SJSA1 (cell line): ENCODE measurements around the gene IPO4. TPM values are rescaled to one million over a fixed set of nuclear protein-coding genes. Genes with fewer than 3 reads are reported as not detected.
"Not testable (repeated sequence)": the region's sequence is repeated elsewhere in the genome, so short reads cannot be mapped to it uniquely, and the experiment has no call there.

ENCODE experiments used
- DNase-seq, 2 experiments: peaks; one replicate each; pipeline ENCODE4 v3.0.0-alpha.2; 2015 to 2020; ENCODE audit warnings: low spot score in 2 of 2, low read depth in 1 of 2
- H3K27ac ChIP-seq: fragments of 250-450 bp; sonication (Bioruptor Pico); 2 replicates; pipeline ENCODE4 v1.5.1; 2020; ENCODE audit warnings: mild to moderate bottlenecking, moderate library complexity
- H3K27me3 ChIP-seq: fragments of 250-450 bp; sonication (Bioruptor Pico); replicated peaks from 2 replicates; pipeline ENCODE4 v1.5.1; 2020; ENCODE audit warnings: mild to moderate bottlenecking, moderate library complexity
- H3K36me3 ChIP-seq: fragments of 250-450 bp; sonication (Bioruptor Pico); 2 replicates; pipeline ENCODE4 v1.5.1; 2020; ENCODE audit warnings: mild to moderate bottlenecking
- H3K4me1 ChIP-seq: fragments of 250-450 bp; sonication (Bioruptor Pico); replicated peaks from 2 replicates; pipeline ENCODE4 v1.6.1; 2021; ENCODE audit warnings: mild to moderate bottlenecking
- H3K4me3 ChIP-seq: fragments of 250-450 bp; sonication (Bioruptor Pico); 2 replicates; pipeline ENCODE4 v1.5.1; 2020; ENCODE audit warnings: mild to moderate bottlenecking
- H3K9me3 ChIP-seq: fragments of 250-450 bp; sonication (Bioruptor Pico); replicated peaks from 2 replicates; pipeline ENCODE4 v1.5.1; 2020; ENCODE audit warnings: mild to moderate bottlenecking
- total RNA-seq: library from RNA; depleted of rRNA; stranded (reverse); fragments of >200 nt; shearing (Covaris generic); gene quantifications from 2 replicates; pipeline ENCODE4 v1.2.3, GENCODE V29; 2014

The IPO4 gene
- total RNA-seq, 1 experiment from 2014 or later, result 25.1 TPM

DNA sequence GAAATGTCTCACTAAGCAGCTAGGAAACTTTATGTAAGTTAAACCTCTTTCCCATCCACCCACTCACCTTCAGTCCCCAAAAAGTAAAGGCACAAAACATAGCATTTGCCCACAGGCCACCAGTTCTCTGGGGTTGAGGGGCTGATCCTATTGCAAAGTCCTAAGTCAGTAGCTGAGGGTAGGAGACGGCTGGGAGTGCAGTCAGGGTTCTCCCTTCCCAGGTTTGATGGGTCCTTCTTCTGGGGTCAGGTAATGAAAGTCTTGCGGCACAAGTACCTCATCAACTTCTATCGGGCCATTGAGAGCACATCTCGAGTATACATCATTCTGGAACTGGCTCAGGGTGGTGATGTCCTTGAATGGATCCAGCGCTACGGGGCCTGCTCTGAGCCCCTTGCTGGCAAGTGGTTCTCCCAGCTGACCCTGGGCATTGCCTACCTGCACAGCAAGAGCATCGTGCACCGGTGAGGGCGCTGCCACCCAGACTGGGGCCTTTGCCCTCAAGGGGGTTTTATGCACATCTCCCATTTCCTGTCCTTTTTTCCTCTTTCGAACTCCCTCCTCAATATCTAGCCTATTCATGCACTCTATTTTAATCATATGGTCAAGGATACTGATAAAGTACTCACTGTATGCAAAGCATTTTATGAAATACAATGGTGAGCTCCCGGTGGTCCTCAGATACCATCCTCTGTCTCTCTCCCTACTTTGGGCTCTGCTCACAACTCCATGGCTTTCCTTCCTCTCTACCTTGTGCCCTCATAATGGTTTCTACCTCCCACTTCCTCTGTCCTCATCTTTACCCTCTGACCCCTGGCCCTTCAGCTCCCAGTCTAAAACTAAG, 17.9 kb upstream of the IPO4 start:
- Histone ChIP-seq H3K9me3 (no peaks in the 10 kb centered on the region), H3K36me3 (peaks cover 50% of the 10 kb centered on the region), H3K4me1 (no peaks in the 10 kb centered on the region), H3K27me3 (no peaks in the 10 kb centered on the region), H3K27ac (no peak overlapping the region), H3K4me3 (no peak overlapping the region)
- DNase-seq, result no peak

DNA sequence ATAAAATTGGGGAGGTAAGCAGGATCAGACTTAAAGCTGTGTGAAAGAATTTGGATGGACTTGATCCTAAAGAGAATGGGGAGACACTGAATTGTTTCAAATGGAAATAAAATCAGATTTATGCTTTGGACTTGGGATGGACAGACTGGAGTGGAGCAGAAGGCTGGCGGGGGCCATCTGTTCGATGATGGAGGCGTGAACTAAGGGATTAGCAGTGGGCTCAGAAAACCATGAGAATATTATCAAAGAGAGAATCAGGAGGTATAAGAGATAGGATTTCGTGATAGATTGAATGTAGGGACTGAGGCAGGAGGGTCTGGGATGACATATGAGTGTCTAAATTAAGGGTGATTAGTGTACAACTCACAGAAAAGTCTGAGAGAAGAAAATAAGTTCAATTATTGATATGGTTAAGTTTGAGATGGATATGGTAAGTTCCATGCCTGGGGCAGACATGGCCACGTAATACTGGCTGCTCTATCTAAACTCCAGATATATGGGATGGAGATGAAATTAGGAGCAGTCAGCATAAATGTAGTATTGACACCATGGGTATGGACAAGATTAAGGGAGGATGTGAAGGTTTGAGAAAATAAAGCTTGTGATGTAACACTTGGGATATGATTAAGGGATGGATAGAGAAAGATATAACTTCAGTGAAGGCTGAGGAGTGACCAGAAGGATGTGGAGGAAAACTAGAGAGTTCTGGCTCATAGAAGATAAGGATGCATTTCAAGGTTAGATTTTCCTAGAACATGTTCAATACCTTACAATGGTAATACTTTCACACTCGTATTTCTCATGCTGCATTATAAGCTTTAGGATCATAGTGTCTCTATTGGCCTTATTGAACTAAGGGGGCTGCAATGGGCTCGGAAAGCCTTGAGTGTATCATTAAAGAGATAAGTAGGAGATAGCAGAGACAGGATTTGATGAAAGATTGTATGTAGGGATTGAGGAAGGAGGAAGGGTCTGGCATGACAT, 15.8 kb upstream of the IPO4 start:
- Histone ChIP-seq H3K27me3 (no peaks in the 10 kb centered on the region), H3K4me1 (no peaks in the 10 kb centered on the region), H3K36me3 (peaks cover 30% of the 10 kb centered on the region), H3K4me3 (no peak overlapping the region), H3K27ac (no peak overlapping the region), H3K9me3 (no peaks in the 10 kb centered on the region)
- no peak for DNase-seq

DNA sequence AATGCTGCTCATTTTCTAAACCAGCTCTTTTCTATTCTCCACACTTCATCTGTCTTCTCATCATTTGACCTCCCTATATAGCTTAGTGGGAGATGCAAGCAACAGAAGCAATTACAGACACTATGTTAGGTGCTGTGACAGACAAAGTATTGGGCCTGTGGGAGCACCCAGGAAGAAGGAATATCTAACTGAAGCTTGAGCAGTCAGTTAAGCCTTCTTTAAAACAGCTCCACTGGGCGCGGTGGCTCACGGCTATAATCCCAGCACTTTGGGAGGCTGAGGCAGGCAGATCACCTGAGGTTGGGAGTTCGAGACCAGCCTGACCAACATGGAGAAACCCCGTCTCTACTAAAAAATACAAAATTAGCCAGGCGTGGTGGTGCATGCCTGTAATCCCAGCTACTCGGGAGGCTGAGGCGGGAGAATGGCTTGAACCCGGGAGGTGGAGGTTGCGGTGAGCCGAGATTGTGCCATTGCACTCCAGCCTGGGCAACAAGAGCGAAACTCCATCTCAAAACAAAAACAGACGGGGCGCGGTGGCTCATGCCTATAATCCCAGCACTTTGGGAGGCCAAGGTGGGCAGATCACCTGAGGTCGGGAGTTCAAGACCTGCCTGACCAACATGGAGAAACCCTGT, 14.8 kb upstream of the IPO4 start:
- H3K36me3 ChIP-seq, result peaks cover 27% of the 10 kb centered on the region
- not testable (repeated sequence) for H3K4me1 ChIP-seq, H3K9me3 ChIP-seq, H3K27me3 ChIP-seq, DNase-seq, H3K27ac ChIP-seq, H3K4me3 ChIP-seq

DNA sequence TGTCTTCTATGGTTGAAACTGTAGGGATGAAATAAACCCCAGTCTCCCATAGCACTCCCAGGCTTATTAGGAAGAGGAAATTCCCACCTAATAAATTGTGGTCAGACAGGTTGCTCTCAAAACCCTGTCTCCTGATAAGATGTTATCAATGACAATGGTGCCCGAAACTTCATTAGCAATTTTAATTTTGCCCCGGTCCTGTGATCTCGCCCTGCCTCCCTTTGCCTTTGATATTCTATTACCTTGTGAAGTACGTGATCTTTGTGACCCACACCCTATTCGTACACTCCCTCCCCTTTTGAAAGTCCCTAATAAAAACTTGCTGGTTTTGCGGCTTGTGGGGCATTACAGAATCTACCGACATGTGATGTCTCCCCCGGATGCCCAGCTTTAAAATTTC, 13.9 kb upstream of the IPO4 start:
- H3K4me3 ChIP-seq, H3K4me1 ChIP-seq, H3K27ac ChIP-seq, DNase-seq, H3K9me3 ChIP-seq, H3K27me3 ChIP-seq: not testable (repeated sequence)
- H3K36me3 ChIP-seq, result peaks cover 18% of the 10 kb centered on the region

DNA sequence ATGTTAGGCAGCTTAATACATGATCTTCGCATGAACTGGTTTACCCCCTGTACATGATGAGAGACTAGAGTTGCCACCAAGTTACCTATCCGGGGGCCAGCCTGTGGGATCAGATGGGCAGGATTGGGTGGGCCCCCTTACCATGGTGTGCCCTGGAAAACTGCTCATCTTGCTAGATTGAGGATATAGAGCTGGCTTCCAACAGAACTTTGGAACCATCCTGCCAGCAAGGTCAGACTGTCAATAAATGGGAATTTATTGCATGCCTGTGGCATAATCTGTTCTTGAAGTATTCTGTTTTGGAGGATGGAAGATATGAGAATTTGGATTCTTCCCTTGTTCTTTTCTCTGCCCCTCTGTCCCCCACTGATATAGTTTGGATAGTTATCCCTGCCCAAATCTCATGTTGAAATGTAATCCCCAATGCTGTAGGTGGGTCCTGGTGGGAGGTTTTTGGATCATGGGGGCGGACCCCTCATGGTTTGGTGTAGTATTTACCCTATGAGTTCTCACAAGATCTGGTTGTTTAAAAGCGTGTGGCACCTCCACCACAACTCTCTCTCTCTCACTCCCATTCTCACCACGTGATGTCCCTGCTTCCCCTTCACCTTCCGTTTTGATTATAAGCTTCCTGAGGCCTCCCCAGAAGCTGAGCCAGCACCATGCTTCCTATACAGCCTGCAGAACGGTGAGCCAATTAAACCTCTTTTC, 10.4 kb upstream of the IPO4 start:
- no peak overlapping the region for H3K4me3 ChIP-seq
- no peaks in the 10 kb centered on the region; the same call in 1 of the 2 replicates for H3K9me3 ChIP-seq
- H3K27ac ChIP-seq, result no peak overlapping the region
- no peak for DNase-seq
- H3K27me3 ChIP-seq, result no peaks in the 10 kb centered on the region
- peaks cover 19% of the 10 kb centered on the region for H3K36me3 ChIP-seq
- peaks cover 20% of the 10 kb centered on the region for H3K4me1 ChIP-seq

DNA sequence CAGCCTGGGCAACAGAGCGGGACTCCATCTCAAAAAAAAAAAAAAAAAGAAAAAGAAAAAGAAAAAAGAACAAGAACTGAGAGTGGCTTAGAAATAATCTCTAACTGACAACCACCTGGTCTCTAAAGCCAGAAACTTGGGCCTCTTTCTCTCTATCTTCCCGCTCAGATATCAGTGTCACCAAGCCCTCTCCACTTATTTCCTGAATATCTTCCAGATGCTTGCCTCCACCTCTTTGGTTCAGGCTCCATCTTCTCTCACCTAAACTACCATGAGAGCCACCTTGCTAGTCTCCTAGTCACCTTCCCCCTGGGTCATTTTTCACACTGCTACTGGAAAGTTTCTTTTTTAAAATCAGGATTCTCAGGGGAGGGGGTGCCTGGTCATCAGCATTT, 8.4 kb upstream of the IPO4 start:
- no peaks in the 10 kb centered on the region; the same call in 1 of the 2 replicates for H3K9me3 ChIP-seq
- DNase-seq, result no peak
- no peaks in the 10 kb centered on the region for H3K27me3 ChIP-seq
- H3K27ac ChIP-seq, result no peak overlapping the region
- peaks cover 31% of the 10 kb centered on the region for H3K36me3 ChIP-seq
- H3K4me1 ChIP-seq, result peaks cover 20% of the 10 kb centered on the region
- H3K4me3 ChIP-seq, result no peak overlapping the region

DNA sequence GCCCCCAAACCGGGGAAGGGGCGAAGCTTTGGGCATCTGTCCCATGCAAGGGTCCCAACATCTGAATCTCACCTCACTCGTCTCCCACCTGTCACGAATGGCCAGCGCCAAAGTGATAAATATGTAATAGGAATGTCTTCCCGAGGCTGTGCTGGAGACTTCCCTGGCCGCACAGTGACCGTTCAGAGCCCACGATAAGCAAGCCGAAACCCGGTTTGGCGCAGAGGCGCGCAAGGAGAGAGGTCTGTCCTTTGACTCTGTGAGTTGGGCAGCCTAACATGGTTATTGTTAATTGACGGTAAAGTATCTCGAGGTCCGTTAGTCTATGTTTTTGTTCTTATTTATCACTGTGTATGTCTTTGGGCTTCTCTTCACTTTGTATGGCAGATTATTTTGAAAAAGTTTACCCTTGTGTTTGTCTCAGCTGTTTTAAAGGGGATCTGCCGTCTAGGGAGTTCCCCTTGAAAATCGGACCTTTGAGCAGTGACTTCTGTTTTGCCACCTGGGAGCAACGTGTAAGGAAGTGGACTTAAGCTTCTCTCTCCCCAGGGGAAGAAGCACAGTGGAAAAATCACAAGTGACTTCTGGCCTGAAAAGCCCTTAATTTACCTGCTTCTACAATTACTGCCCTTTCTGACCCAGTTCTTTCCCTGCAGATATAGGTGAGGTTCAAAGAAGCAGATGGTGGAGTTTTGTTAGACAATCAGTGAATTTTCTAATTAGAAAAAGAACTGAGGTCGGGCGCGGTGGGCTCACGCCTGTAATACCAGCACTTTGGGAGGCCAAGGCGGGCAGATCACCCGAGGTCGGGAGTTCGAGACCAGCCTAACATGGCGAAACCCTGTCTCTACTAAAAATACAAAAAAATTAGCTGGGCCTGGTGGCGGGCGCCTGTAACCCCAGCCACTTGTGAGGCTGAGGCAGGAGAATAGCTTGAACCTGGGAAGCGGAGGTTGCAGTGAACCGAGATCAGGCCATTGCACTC, 7.7 kb upstream of the IPO4 start:
- no peaks in the 10 kb centered on the region for H3K27me3 ChIP-seq
- H3K36me3 ChIP-seq, result peaks cover 34% of the 10 kb centered on the region
- H3K4me3 ChIP-seq, result peak overlapping the region; percentile 69
- peak overlapping the region; percentile 97 for H3K27ac ChIP-seq
- H3K9me3 ChIP-seq, result no peaks in the 10 kb centered on the region; the same call in 1 of the 2 replicates
- peak in 1 of 2 experiments; percentile 34 for DNase-seq
- H3K4me1 ChIP-seq, result peaks cover 20% of the 10 kb centered on the region

DNA sequence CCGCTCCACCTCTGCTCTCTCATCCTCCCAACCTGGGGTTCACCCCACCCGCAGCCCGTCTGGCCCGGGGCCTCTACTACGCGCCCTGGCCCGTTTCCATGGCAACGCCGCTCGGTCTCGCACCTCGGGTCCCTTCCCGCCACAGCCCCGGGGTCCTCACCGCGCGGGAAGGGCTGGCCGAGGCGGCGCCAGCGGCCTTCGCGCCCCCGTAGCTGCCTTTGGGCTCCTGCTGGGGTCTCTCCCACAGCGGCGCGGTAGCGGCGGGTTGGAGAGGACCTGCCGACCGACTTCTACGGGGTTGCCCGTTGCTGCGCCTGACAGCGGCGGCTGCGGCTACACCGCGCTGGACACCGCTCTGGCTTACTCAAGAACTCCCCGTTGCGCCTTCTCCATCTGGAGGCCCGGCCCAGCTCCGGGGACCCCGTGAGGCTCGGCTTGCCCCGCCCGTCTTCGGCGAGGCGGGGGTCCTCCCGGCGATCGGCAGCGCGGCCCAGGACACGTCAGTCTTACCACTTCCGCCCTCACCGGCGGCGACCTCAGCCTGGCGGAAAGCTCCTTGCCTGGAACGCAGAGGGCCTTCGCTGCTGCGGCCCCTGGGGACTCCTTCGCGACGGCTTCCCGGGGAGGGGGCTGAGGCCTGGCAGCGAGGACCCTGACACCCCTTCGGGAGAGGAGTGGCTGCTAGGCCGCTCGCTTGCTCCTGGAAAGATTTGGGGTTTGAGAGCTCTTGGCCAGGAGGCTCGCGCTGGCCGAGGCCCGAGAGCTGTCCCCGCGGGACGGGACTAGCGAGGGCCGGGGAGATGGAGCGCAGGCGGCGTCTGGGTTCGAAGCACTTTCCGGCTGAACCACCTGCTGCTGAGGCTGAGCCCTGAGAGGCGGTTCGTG, 6.8 kb upstream of the IPO4 start, which contains the start of gene TM9SF1:
TM9SF1 (minus strand) TSS at position 256 of the 885 bp plus-strand sequence. CDS start 422 bp downstream, outside the sequence.
- Histone ChIP-seq H3K4me1 (peaks cover 20% of the 10 kb centered on the region), H3K36me3 (peaks cover 34% of the 10 kb centered on the region), H3K4me3 (peak within 1 kb of the TSS; percentile 69), H3K27me3 (no peaks in the 10 kb centered on the region), H3K27ac (peak within 1 kb of the TSS; percentile 97), H3K9me3 (no peaks in the 10 kb centered on the region; the same call in 1 of the 2 replicates)
- DNase-seq, result peak; percentile 84 to 93

DNA sequence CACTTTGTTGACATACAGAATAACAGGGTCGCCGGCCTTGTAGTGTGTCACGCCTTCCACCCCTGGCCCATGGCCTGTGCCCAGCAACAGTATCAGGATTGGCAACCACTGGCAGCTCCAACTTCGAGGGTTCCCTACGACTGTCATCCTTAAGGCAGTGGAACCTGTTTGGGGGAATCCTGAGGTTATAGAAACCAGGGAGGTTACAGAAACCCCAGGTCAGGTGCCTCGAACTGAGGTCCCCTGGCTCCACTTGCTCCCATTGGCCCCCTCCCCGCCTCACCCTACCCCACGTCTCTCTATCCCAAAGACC, 6.2 kb upstream of the IPO4 start:
- peaks cover 20% of the 10 kb centered on the region for H3K4me1 ChIP-seq
- DNase-seq, result no peak
- H3K4me3 ChIP-seq, result peak overlapping the region; percentile 69
- H3K27ac ChIP-seq, result peak overlapping the region; percentile 97
- peaks cover 34% of the 10 kb centered on the region for H3K36me3 ChIP-seq
- H3K9me3 ChIP-seq, result no peaks in the 10 kb centered on the region; the same call in 1 of the 2 replicates
- no peaks in the 10 kb centered on the region for H3K27me3 ChIP-seq

DNA sequence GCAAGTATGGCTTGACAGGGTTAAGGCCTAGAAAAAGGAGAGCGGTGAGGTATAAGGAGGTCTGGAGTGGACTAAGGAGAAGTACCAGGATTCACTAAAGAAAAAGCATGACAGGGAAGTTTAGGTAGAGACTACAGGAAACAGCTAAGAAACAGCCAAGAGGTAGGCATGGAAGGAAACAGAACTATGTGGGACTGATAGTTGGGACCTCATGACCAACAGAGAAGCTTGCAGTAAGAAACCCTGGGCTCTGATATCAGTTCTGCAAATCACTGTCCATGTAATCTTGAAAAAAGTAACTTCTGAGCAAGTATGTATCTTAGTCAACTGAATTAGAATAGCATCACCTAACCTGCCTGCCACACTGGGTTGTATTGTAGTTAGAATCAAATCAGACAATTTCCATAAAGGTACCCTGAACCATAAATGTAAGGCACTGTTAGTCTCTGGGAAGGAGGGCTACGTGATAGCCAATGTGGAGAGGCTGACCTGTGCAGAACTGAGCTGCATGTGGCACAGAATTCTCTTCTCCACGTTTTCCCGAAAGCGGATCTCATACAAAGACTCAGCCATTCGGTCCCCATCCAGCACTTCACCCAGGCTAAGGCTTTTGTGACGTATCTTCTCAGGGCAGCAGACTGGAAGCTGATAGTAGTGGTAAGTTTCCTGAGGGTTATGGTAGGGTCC, 5.7 kb upstream of the IPO4 start:
- Histone ChIP-seq H3K36me3 (peaks cover 34% of the 10 kb centered on the region), H3K27ac (peak overlapping the region; percentile 97; the same call in 1 of the 2 replicates), H3K9me3 (no peaks in the 10 kb centered on the region; the same call in 1 of the 2 replicates), H3K4me1 (peaks cover 20% of the 10 kb centered on the region), H3K4me3 (peak overlapping the region; percentile 69), H3K27me3 (no peaks in the 10 kb centered on the region)
- no peak for DNase-seq

DNA sequence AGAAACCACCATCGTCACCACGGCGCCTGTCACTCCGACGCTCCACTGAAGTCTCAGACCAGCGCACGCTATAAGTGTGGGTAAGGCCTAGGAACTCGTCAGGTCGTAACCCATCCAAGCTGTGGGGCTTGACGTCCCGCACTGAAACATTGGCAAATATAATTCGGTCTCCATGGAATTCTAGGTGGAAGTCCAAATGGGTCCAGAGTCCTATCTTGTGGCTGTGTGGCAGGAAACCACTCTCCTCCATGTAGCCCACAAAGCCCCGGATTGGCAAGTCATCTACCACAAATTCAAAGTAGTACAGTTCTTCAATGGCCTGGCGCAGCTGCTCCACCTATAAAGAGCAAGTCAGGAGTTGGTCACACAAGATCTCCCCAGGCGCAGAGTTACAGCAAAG, 4.3 kb upstream of the IPO4 start:
- peaks cover 34% of the 10 kb centered on the region for H3K36me3 ChIP-seq
- DNase-seq, result no peak
- no peaks in the 10 kb centered on the region for H3K27me3 ChIP-seq
- peaks cover 21% of the 10 kb centered on the region for H3K4me1 ChIP-seq
- no peaks in the 10 kb centered on the region; the same call in 1 of the 2 replicates for H3K9me3 ChIP-seq
- H3K27ac ChIP-seq, result no peak overlapping the region
- no peak overlapping the region for H3K4me3 ChIP-seq
